CD14-positive monocyte (primary cell): ENCODE results near the gene SPIN2B. TPM values are rescaled to one million over a fixed set of nuclear protein-coding genes. Genes with fewer than 3 reads are reported as not detected.
"Not testable (repeated sequence)": the region's sequence is repeated elsewhere in the genome, so short reads cannot be mapped to it uniquely, and the experiment has no call there.

Experiments used
- DNase-seq, 3 donors: peaks; one replicate each; pipeline ENCODE4 v3.0.0-alpha.2; 2011 to 2022
- H2AFZ ChIP-seq: 2 replicates; pipeline ENCODE4 v1.6.0; 2012; ENCODE audit warnings: mild to moderate bottlenecking, low read depth, low read length, inconsistent platforms; ENCODE audit not compliant: insufficient read depth, poor library complexity, severe bottlenecking
- H3K27ac ChIP-seq, 2 donors: 1 replicate in 1 of 2; 2 replicates in 1 of 2; pipeline ENCODE4 v1.5.1; 2012 to 2013; ENCODE audit warnings: low read length in 2 of 2, control low read depth in 1 of 2, inconsistent platforms in 1 of 2, low read depth in 1 of 2, mild to moderate bottlenecking in 1 of 2
- H3K27me3 ChIP-seq, 2 donors: one replicate each; pipeline versions ENCODE4 v1.6.0 to v1.6.1; 2011 to 2013; ENCODE audit warnings: low read length in 2 of 2; ENCODE audit not compliant: control insufficient read depth in 2 of 2, insufficient read depth in 2 of 2
- H3K36me3 ChIP-seq, 2 donors: replicated peaks in 1 of 2; 1 replicate in 1 of 2; 2 replicates in 1 of 2; pipeline versions ENCODE4 v1.5.1 to v1.6.1; 2012 to 2013; ENCODE audit warnings: low read length in 2 of 2, control low read depth in 1 of 2, inconsistent platforms in 1 of 2, mild to moderate bottlenecking in 1 of 2; ENCODE audit not compliant: insufficient read depth in 2 of 2, control insufficient read depth in 1 of 2
- H3K4me1 ChIP-seq, 2 donors: 1 replicate in 1 of 2; 2 replicates in 1 of 2; pipeline versions ENCODE4 v1.5.1 to v1.6.1; 2012 to 2013; ENCODE audit warnings: low read length in 2 of 2, control low read depth in 1 of 2, inconsistent platforms in 1 of 2, mild to moderate bottlenecking in 1 of 2, moderate library complexity in 1 of 2; ENCODE audit not compliant: insufficient read depth in 2 of 2, control insufficient read depth in 1 of 2
- H3K4me2 ChIP-seq: replicated peaks from 2 replicates; pipeline ENCODE3; 2012; ENCODE audit warnings: low read length, moderate library complexity, mild to moderate bottlenecking; ENCODE audit not compliant: poor library complexity, severe bottlenecking; ENCODE audit errors: extremely low read depth
- H3K4me3 ChIP-seq, 3 experiments: fragments of 200-600 bp in 1 of 3; sonication (generic) in 1 of 3; replicated peaks in 1 of 3; 1 replicate in 2 of 3; 2 replicates in 1 of 3; pipeline ENCODE4 v1.5.1; 2011 to 2013; ENCODE audit warnings: low read length in 3 of 3, mild to moderate bottlenecking in 3 of 3, control low read depth in 2 of 3, low read depth in 2 of 3, inconsistent platforms in 1 of 3, moderate library complexity in 1 of 3
- H3K79me2 ChIP-seq: 2 replicates; pipeline ENCODE4 v1.6.0; 2012; ENCODE audit warnings: mild to moderate bottlenecking, control low read depth, inconsistent platforms, low read length, moderate library complexity; ENCODE audit not compliant: insufficient read depth
- H3K9ac ChIP-seq: 2 replicates; pipeline ENCODE4 v1.6.0; 2017; ENCODE audit warnings: low read length, mild to moderate bottlenecking; ENCODE audit not compliant: insufficient read depth, poor library complexity, severe bottlenecking
- H3K9me3 ChIP-seq, 2 donors: replicated peaks in 1 of 2; 1 replicate in 1 of 2; 2 replicates in 1 of 2; pipeline versions ENCODE4 v1.5.1 to v1.6.1; 2012 to 2013; ENCODE audit warnings: low read length in 2 of 2, control low read depth in 1 of 2; ENCODE audit not compliant: control insufficient read depth in 1 of 2, insufficient read depth in 1 of 2
- H4K20me1 ChIP-seq: 2 replicates; pipeline ENCODE4 v1.6.0; 2012; ENCODE audit warnings: mild to moderate bottlenecking, low read length, control low read depth, moderate library complexity; ENCODE audit not compliant: insufficient read depth
- H3K27ac Mint-ChIP-seq, 7 donors: one replicate each; pipeline ENCODE4 v1.8.0; 2020; ENCODE audit warnings: mild to moderate bottlenecking in 7 of 7, mixed read lengths in 7 of 7, moderate library complexity in 6 of 7, inconsistent platforms in 2 of 7
- H3K27me3 Mint-ChIP-seq, 3 donors: one replicate each; pipeline ENCODE4 v1.8.0; 2021 to 2022; ENCODE audit warnings: low read depth in 3 of 3, mild to moderate bottlenecking in 3 of 3, mixed read lengths in 3 of 3, moderate library complexity in 3 of 3, inconsistent platforms in 1 of 3
- H3K36me3 Mint-ChIP-seq, 2 donors: one replicate each; pipeline ENCODE4 v1.8.0; 2020; ENCODE audit warnings: mixed read lengths in 2 of 2, inconsistent platforms in 1 of 2, mild to moderate bottlenecking in 1 of 2
- H3K4me1 Mint-ChIP-seq: one replicate; pipeline ENCODE4 v1.8.0; 2020; ENCODE audit warnings: mild to moderate bottlenecking, mixed read lengths
- H3K4me3 Mint-ChIP-seq, 2 donors: one replicate each; pipeline ENCODE4 v1.8.0; 2020; ENCODE audit warnings: mild to moderate bottlenecking in 2 of 2, mixed read lengths in 2 of 2, moderate library complexity in 1 of 2
- H3K9me3 Mint-ChIP-seq, 7 donors: one replicate each; pipeline ENCODE4 v1.8.0; 2020 to 2022; ENCODE audit warnings: mixed read lengths in 7 of 7, mild to moderate bottlenecking in 6 of 7, moderate library complexity in 6 of 7, inconsistent platforms in 2 of 7
- CTCF ChIP-seq: fragments of 200-600 bp; IDR thresholded peaks from one replicate; pipeline ENCODE4 v1.8.0; 2022; ENCODE audit warnings: antibody characterized with exemption, mild to moderate bottlenecking
- WGBS: methylation state at CpG from one replicate; pipeline ENCODE4 v1.1.5; 2013; ENCODE audit warnings: missing lambda C conversion rate; ENCODE audit not compliant: insufficient coverage; 5-methylcytosine and 5-hydroxymethylcytosine counted together
- intact Hi-C, 2 donors: fragments of 100-400 bp; cut with micrococcal nuclease; formaldehyde crosslinking; loops; one replicate each; pipeline versions ENCODE4 v1.15.0 to v1.15.1; 2023
- polyA plus RNA-seq, 3 donors: library from polyadenylated mRNA; depleted of rRNA in 1 of 3; unstranded in 2 of 3; stranded (reverse) in 1 of 3; fragments of 300-500 nt in 2 of 3; fragments of >200 nt in 1 of 3; fragmentation: Illumina TruSeq in 2 of 3; gene quantifications; 1 replicate in 2 of 3; 2 replicates in 1 of 3; pipeline ENCODE4 v1.2.3, GENCODE V29; 2012 to 2021

SPIN2B gene
- polyA plus RNA-seq, 3 donors: 6.5 to 9.0 (median 6.7) TPM

- H3K79me2 ChIP-seq: no peaks in the 10 kb centered on the region
- H3K4me2 ChIP-seq: no peak overlapping the region
- H3K27me3 ChIP-seq: no peaks in the 10 kb centered on the region
- no peaks in the 10 kb centered on the region for H4K20me1 ChIP-seq
- peaks cover 0 to 3% of the 10 kb centered on the region in 2 donors for H3K36me3 Mint-ChIP-seq
- H3K4me1 Mint-ChIP-seq: peaks cover 6% of the 10 kb centered on the region
- H2AFZ ChIP-seq: no peak overlapping the region
- no peak overlapping the region for H3K4me3 ChIP-seq
- H3K4me1 ChIP-seq: no peaks in the 10 kb centered on the region
- no peak for DNase-seq
- H3K27ac ChIP-seq: no peak overlapping the region
- H3K36me3 ChIP-seq: no peaks in the 10 kb centered on the region
- intact Hi-C loops: no loop called here
- no peak overlapping the region for H3K9ac ChIP-seq
- peaks cover 0 to 5% (median 0%) of the 10 kb centered on the region in 3 donors for H3K27me3 Mint-ChIP-seq
- H3K9me3 Mint-ChIP-seq: peaks cover 0 to 9% (median 2%) of the 10 kb centered on the region in 7 donors
- H3K4me3 Mint-ChIP-seq: no peak overlapping the region
- TF ChIP-seq CTCF: no peak
- no peak overlapping the region for H3K27ac Mint-ChIP-seq
- no CpG with 5 or more reads among the region's 1 CpG for WGBS
- H3K9me3 ChIP-seq: no peaks in the 10 kb centered on the region
Observed at GRCh38 chrX:57119416-57119815, 1.9 kb downstream of the SPIN2B start.

- H3K36me3 ChIP-seq, H3K4me1 ChIP-seq, H3K9ac ChIP-seq, H3K79me2 ChIP-seq, H4K20me1 ChIP-seq, H3K4me1 Mint-ChIP-seq, intact Hi-C loops, H2AFZ ChIP-seq, H3K27ac Mint-ChIP-seq, H3K27ac ChIP-seq, H3K4me3 Mint-ChIP-seq, DNase-seq, H3K27me3 Mint-ChIP-seq, H3K9me3 Mint-ChIP-seq, H3K4me3 ChIP-seq, H3K27me3 ChIP-seq, H3K4me2 ChIP-seq, H3K36me3 Mint-ChIP-seq, H3K9me3 ChIP-seq: not testable (repeated sequence)
- WGBS: no CpG with 5 or more reads among the region's 4 CpGs
Observed at GRCh38 chrX:57117566-57117965, 3.8 kb downstream of the SPIN2B start.
